Measurements from ENCODE around the gene UFSP2.
"Not testable (repeated sequence)": the region's sequence is repeated elsewhere in the genome, so short reads cannot be mapped to it uniquely, and the experiment has no call there.

Gene UFSP2

GRCh38 chr4:185381288-185382196 lies 44.2 kb downstream of the UFSP2 start:
- DNase-seq: no peak

DNA sequence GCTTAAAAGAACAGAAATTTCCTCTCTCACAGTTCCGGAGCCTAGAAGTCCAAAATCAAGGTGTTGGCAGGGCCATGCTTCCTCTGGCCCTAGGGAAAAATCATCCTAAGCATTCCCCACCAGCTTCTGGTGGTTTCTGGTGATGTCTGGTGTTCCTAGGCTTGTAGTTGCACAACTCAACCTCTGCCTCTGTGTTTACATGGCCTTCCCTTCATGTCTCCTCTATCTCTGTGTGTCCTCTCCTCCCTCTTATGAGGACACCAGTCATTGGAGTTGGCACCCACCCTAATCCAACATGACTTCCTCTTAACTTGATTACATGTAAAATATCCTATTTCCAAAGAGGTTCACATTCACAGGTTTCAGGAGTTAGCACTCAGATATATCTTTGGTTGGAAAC lies 45.4 kb downstream of the UFSP2 start:
- DNase-seq: no peak

- no peak for DNase-seq
Observed at GRCh38 chr4:185379326-185380295, 46.2 kb downstream of the UFSP2 start.

GRCh38 chr4:185378264-185378663 lies 47.5 kb downstream of the UFSP2 start:
- no peak for DNase-seq

DNA sequence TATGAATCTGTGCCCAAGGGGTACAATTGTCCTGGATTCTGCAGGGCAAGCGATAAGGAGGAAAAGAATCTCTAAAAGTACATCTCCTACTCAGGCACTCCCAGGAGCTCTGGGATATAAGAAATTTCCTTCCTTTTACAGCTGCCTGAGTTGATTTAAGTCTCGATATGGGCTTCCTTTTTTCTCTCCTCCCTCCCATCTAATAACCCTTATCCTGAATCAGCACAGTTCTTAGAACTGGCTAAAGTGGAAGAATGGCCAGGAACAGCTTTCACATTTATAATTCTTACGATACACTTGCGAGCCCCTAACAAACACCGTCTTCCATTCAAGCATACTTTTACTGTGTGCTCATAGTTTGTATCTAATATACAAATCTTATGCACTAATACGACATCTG lies 51.2 kb downstream of the UFSP2 start:
- no peak for DNase-seq

DNA sequence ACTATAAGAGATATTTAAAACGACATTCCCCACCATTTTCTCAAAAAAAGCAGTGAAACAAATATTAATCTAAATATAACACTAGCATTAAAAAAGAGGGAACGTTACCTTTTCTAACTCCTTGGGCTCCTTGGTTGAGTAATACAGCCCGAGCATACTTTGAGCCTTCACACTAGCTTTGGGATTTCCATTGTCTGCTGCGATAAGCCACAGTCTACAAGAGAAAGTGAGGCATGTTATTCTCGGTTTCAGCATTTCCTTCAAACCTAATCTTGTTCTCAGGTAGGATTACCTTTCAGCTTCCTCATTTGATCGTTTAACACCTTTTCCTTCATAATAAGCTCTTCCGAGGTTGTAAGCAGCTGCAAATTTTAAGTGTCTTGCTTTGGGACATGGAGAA lies 51.7 kb downstream of the UFSP2 start:
- no peak for DNase-seq

DNA sequence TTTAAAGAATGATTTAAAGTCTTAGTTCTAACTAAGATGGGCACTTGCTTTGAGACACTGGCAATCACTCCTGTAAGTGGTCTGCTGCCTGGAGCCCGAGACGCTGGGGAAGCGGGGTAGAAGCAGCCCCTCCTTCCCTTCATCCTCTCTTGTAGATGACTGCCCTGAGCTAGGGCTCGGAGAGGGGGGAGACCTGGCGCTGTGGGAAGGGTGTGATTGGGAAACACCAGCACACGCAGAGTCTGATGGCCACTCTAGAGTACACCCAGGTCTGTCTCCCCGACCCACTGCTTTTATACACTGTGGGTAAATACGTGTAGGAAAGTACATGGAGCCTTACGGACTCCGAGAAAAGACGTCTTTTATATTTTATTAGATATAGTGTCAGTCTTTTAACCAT lies 54.1 kb downstream of the UFSP2 start:
- no peak for DNase-seq

GRCh38 chr4:185370268-185370949 lies 55.4 kb downstream of the UFSP2 start:
- DNase-seq: no peak

DNA sequence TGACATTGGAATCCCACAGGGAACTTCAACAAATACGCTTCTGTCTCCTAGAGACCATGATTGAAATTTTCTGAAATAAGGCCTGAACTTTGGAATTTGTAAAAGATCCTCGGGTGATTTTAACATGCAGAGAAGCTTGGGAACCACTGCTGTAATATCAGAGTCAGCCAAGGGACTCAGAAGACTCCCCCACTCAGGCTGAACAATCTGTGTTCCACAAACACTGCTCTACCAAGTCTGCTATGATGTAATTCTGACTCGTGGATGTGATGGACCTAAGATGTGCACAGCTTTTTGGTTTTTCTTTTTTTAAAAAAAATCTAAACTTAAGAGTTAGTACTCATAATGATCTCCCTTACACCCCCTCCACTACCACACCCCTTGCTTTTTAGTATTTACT lies 56.0 kb downstream of the UFSP2 start:
- DNase-seq: no peak

DNA sequence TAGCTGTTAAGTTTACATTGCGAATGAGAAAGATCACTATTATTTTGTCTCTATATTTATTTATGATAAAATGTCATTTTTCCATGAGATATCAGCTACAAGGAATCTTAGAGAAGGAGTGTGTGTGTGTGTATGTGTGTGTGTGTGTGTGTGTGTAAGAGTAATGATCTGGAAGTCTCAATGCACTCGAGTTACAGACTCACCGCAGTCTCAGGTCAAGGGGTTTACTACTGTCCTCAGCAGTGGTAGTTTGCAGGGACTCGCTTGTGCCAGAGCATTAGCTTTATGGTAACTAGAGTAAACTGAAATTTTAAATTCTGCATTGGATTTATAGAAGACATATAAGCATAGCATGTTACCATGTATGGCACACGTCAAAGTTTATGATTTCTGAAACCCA lies 60.9 kb downstream of the UFSP2 start:
- DNase-seq: no peak

DNA sequence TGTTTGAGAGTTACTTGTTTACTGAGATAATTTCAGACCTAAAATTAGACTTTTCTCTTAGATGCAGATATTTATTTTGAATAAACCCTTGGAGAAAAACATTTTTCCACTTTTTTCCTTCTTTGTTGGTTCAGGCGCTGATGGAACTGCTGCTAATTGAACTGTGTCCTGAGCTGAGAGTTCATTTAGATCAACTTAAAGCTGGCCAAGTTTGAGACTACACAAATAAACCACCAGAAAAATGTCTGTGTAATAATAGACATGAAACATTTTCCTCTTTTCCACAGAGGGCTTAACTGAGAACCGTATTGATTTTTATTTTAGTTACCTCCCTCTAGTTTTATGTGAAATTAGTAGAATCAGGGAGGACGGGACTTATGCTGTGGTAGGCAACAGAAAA lies 62.5 kb downstream of the UFSP2 start:
- no peak for DNase-seq

- not testable (repeated sequence) for DNase-seq
Observed at GRCh38 chr4:185362570-185362969, 63.2 kb downstream of the UFSP2 start.

DNA sequence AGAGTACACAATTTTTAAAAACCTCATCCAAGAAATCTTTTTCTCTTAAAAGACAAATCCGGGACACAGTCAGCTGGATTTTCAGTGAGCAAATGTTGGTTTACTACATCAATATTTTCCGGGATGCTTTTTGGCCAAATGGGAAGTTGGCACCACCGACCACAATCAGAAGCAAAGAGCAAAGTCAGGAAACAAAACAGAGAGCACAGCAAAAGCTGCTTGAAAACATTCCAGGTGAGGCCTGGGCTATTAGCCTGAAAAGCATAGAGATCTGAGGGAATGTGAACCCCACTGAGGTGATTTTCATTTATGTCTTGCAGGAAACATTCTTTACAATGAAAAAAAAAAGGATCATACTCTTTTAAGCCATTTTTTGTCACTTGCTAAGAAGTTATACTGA lies 63.9 kb downstream of the UFSP2 start:
- DNase-seq: no peak

GRCh38 chr4:185359767-185360446 lies 65.9 kb downstream of the UFSP2 start:
- DNase-seq: no peak

DNA sequence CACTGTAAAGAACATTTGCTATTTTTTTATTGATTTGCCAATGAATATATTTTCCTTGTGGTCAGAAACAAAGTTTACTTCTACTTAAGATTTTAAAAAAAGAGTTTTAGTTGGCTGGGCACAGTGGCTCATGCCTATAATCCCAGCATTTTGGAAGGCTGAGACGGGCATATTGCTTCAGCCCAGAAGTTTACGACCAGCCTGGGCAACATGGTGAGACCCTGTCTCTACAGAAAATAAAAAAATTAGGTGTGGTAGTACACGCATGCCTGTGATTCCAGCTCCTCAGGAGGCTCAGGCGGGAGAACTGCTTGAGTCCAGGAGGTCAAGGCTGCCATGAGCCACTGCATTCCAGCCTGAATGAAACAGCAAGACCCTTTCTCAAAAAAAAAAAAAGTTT lies 66.8 kb downstream of the UFSP2 start:
- DNase-seq: no peak

DNA sequence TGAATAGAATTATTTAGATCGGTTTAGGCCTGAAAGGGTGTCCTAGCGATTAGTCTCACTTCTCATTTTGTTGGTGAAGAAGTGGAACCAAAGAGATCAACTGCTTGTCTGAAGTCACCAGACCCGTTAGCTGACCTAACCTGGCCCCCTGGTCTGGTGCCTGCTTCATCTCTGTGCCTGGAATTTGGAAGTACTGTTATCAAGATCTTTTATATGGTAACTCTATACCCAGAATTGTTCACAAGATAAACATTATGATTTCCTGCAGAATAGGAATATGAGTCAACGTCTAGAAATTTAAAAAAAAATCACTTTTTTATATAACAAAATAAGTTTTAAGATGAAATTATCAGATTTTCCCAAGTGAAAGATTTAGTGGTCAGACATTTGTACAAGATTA lies 67.2 kb downstream of the UFSP2 start:
- DNase-seq: no peak

GRCh38 chr4:185357733-185358440 lies 67.9 kb downstream of the UFSP2 start:
- DNase-seq: no peak

GRCh38 chr4:185357211-185357610 lies 68.6 kb downstream of the UFSP2 start:
- DNase-seq: no peak

DNA sequence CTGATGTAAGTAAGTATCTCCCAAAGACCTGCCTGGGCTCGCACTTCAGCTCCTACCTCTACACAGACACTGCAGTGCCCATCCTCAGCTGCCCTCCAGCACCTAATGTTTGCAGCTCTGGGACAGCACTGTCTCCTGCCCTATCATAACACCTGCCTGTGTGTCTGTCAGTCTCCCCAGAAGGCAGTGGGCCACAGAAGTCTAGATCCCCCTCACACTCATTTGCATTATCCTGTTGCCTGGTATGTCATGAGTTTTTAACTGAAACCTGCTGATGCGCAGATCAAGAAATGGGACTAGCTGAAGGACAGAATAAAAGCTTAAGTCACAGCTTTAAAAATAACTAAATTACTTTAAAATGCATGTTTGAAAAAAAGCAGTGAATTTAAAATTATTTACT lies 73.0 kb downstream of the UFSP2 start:
- no peak for DNase-seq

GRCh38 chr4:185352202-185352601 lies 73.6 kb downstream of the UFSP2 start:
- no peak for DNase-seq

DNA sequence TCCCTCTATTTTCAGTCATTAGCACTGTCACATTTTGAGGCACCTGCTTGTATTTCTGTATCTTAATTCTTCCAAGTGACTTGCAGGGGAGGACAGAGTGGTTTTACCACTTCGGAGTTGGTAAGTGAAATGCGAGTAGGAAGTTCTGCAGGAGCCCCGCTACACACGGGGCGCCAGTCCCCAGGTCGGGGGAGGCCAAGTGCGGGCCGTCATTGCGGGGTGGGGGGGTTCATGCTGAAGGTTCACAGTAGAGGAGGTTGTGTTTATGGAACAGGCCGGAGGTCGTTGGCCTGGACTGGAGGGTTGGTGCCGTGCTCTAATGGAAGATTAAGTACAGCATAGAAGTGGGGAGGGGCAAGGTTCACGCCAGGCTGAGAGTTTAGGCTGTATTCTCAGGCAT lies 74.1 kb downstream of the UFSP2 start:
- DNase-seq: no peak
